Panc1 (cell line): ENCODE results near the gene FGFR4. TPM values are rescaled to one million over a fixed set of nuclear protein-coding genes. Genes with fewer than 3 reads are reported as not detected.

Source experiments
- ATAC-seq: fragments of 200-7000 bp; cut with Tn5 transposase; 2 replicates; pipeline ENCODE4 v1.9.1; 2020; ENCODE audit warnings: mild to moderate bottlenecking, moderate library complexity
- BruUV-seq: library from RNA; stranded (reverse); fragments of 400-500 nt; replicated peaks from 2 replicates; lab custom pipeline; 2021; lab: Mats Ljungman, UMichigan
- CTCF ChIA-PET: fragments of 300-600 bp; sonication (Branson Sonifier 250); formaldehyde crosslinking; loops from one replicate; lab custom pipeline; 2022; ENCODE audit warnings: antibody characterized with exemption; lab: Charles Lee
- POLR2A ChIA-PET: fragments of 300-600 bp; sonication (Branson Sonifier 250); formaldehyde crosslinking; loops from one replicate; lab custom pipeline; 2022; ENCODE audit warnings: antibody characterized with exemption; lab: Charles Lee
- DNase-seq: peaks from one replicate; pipeline ENCODE4 v3.0.0-alpha.2; 2010; ENCODE audit warnings: low read depth, low spot score
- H3K27ac ChIP-seq: 2 replicates; pipeline ENCODE4 v1.5.1; 2011; ENCODE audit warnings: mild to moderate bottlenecking, low read length, inconsistent platforms
- H3K27me3 ChIP-seq: fragments of 200-500 bp; sonication (Bioruptor generic); 2 replicates; pipeline ENCODE4 v1.6.0; 2014; ENCODE audit warnings: low read length, inconsistent platforms; ENCODE audit not compliant: control insufficient read depth, insufficient read depth
- H3K36me3 ChIP-seq: fragments of 200-500 bp; sonication (Bioruptor generic); 2 replicates; pipeline ENCODE4 v1.5.1; 2014; ENCODE audit warnings: inconsistent platforms, mild to moderate bottlenecking, low read length, moderate library complexity; ENCODE audit not compliant: control insufficient read depth, insufficient read depth
- H3K4me1 ChIP-seq: 2 replicates; pipeline ENCODE4 v1.5.1; 2011; ENCODE audit warnings: inconsistent platforms, mild to moderate bottlenecking, low read length, moderate library complexity; ENCODE audit not compliant: control insufficient read depth, insufficient read depth
- H3K4me3 ChIP-seq, 2 experiments: 2 replicates each; pipeline ENCODE4 v1.5.1; 2011 to 2012; ENCODE audit warnings: low read depth in 2 of 2, low read length in 2 of 2, mild to moderate bottlenecking in 2 of 2, inconsistent platforms in 1 of 2, moderate library complexity in 1 of 2
- H3K9me3 ChIP-seq: fragments of 200-500 bp; sonication (Bioruptor generic); 2 replicates; pipeline ENCODE4 v1.5.1; 2014; ENCODE audit warnings: low read depth, mild to moderate bottlenecking, inconsistent platforms, low read length, moderate library complexity; ENCODE audit not compliant: control insufficient read depth, insufficient read depth
- CTCF ChIP-seq: fragments of 450-650 bp; IDR thresholded peaks from 2 replicates; pipeline ENCODE4 v1.5.1; 2017; ENCODE audit warnings: mild to moderate bottlenecking
- POLR2AphosphoS5 ChIP-seq: IDR thresholded peaks from 2 replicates; pipeline ENCODE4 v1.6.1; 2012; ENCODE audit warnings: mild to moderate bottlenecking, low read depth, low read length, moderate library complexity
- REST ChIP-seq, 2 experiments: IDR thresholded peaks; 2 replicates each; pipeline ENCODE4 v1.6.1; 2011 to 2012; ENCODE audit warnings: low read depth in 2 of 2, control low read depth in 1 of 2, low read length in 1 of 2, mild to moderate bottlenecking in 1 of 2, moderate library complexity in 1 of 2; ENCODE audit not compliant: insufficient read depth in 1 of 2
- SIN3A ChIP-seq: IDR thresholded peaks from 2 replicates; pipeline ENCODE4 v1.6.1; 2012; ENCODE audit warnings: low read depth, mild to moderate bottlenecking, low read length, moderate library complexity, borderline replicate concordance; ENCODE audit not compliant: insufficient read depth
- TCF7L2 ChIP-seq: IDR thresholded peaks from 2 replicates; pipeline ENCODE4 v1.6.1; 2011; ENCODE audit warnings: mild to moderate bottlenecking, low read depth, low read length, inconsistent platforms
- in situ Hi-C: cut with HindIII; loops from 2 replicates; pipeline ENCODE4 v1.10.0; 2016; ENCODE audit warnings: low sequenced_read_pairs, low pct_unique_long_range_greater_than_20kb
- intact Hi-C: fragments of 100-400 bp; cut with micrococcal nuclease; formaldehyde crosslinking; loops from one replicate; pipeline ENCODE4 v1.10.0; 2022; ENCODE audit not compliant: unreplicated experiment
- total RNA-seq: library from RNA; stranded (reverse); gene quantifications from one replicate; pipeline ENCODE4 v1.2.1, GENCODE V29; 2021; ENCODE audit not compliant: unreplicated experiment

Gene FGFR4
- total RNA-seq, 1 experiment from 2014 or later = 7.5 TPM

- no peak overlapping the region for H3K27ac ChIP-seq
- no peak overlapping the region for H3K4me3 ChIP-seq
- DNase-seq (no peak), ATAC-seq (no peak)
- POLR2A ChIA-PET = interaction anchor here (0.6 kb wide), 1 partner anchor 433 kb away, joined by 3 read pairs; no protein-coding TSS in a partner anchor
- BruUV-seq = no TSS peak
- H3K36me3 ChIP-seq = no peaks in the 10 kb centered on the region
- TF ChIP-seq TCF7L2 = no peak
- no peak for TF ChIP-seq POLR2AphosphoS5
- no peak for TF ChIP-seq REST (IDR thresholded peaks at IDR 0.05; ENCODE audit: insufficient read depth in 1 of 2, low read depth in 2 of 2, low read length in 1 of 2)
- H3K4me1 ChIP-seq = no peaks in the 10 kb centered on the region
- intact Hi-C loops (no loop called here), in situ Hi-C loops (no loop called here)
- CTCF ChIA-PET = no interaction called here
- no peaks in the 10 kb centered on the region for H3K27me3 ChIP-seq
- no peaks in the 10 kb centered on the region for H3K9me3 ChIP-seq
Measured at GRCh38 chr5:177084175-177084574, 2.5 kb upstream of the FGFR4 start.

GRCh38 chr5:177085985-177086653 is 596 bp upstream of the FGFR4 start:
- CTCF ChIA-PET = interaction anchor here (0.6 to 2.3 kb wide), 8 partner anchors 13 to 405 kb away, joined by 3 to 14 read pairs (median 4); no protein-coding TSS in a partner anchor
- H3K36me3 ChIP-seq = no peaks in the 10 kb centered on the region
- ATAC-seq = no peak
- in situ Hi-C loops (no loop called here), intact Hi-C loops (no loop called here)
- no peaks in the 10 kb centered on the region for H3K4me1 ChIP-seq
- no peak overlapping the region for H3K27ac ChIP-seq
- TF ChIP-seq CTCF = no peak
- no peak for TF ChIP-seq REST (IDR thresholded peaks at IDR 0.05; ENCODE audit: insufficient read depth in 1 of 2, low read depth in 2 of 2, low read length in 1 of 2)
- TF ChIP-seq TCF7L2 = no peak
- TF ChIP-seq POLR2AphosphoS5 = no peak
- TF ChIP-seq SIN3A = no peak
- no TSS peak for BruUV-seq
- H3K27me3 ChIP-seq = no peaks in the 10 kb centered on the region
- H3K4me3 ChIP-seq = peak overlapping the region; percentile 5 to 37; a peak in 2 of 4 replicates
- POLR2A ChIA-PET = no interaction called here
- no peak for DNase-seq
- H3K9me3 ChIP-seq = no peaks in the 10 kb centered on the region
